Tibial nerve (tissue), 4 donors: ENCODE data around the gene CES1. TPM values are rescaled to one million over a fixed set of nuclear protein-coding genes. Genes with fewer than 3 reads are reported as not detected.
"Not testable (repeated sequence)": the region's sequence is repeated elsewhere in the genome, so short reads cannot be mapped to it uniquely, and the experiment has no call there.

ENCODE experiments used
- DNase-seq, 2 donors: peaks; one replicate each; pipeline ENCODE4 v3.0.0-alpha.2; 2019; ENCODE audit warnings: low spot score in 2 of 2
- H3K27ac ChIP-seq, 4 donors: fragments of 200-600 bp; sonication (generic) in 3 of 4; one replicate each; pipeline ENCODE4 v1.5.1; 2017 to 2019; ENCODE audit warnings: mild to moderate bottlenecking in 1 of 4
- H3K27me3 ChIP-seq, 2 donors: fragments of 200-600 bp; sonication (generic) in 1 of 2; one replicate each; pipeline versions ENCODE4 v1.5.1 to v1.6.0; 2017 to 2019
- H3K36me3 ChIP-seq, 3 donors: fragments of 200-600 bp; sonication (generic); one replicate each; pipeline ENCODE4 v1.5.1; 2018 to 2019
- H3K4me1 ChIP-seq, 4 donors: fragments of 200-600 bp; sonication (generic) in 3 of 4; one replicate each; pipeline ENCODE4 v1.5.1; 2017 to 2019
- H3K4me3 ChIP-seq, 4 donors: fragments of 200-600 bp; sonication (generic) in 3 of 4; one replicate each; pipeline ENCODE4 v1.5.1; 2017 to 2019; ENCODE audit warnings: mild to moderate bottlenecking in 1 of 4, moderate library complexity in 1 of 4
- H3K9me3 ChIP-seq, 4 donors: fragments of 200-600 bp; sonication (generic) in 3 of 4; one replicate each; pipeline ENCODE4 v1.5.1; 2017 to 2019
- EP300 ChIP-seq, 2 donors: sonication (generic); formaldehyde crosslinking; IDR thresholded peaks; one replicate each; pipeline ENCODE4 v1.6.1; 2017; ENCODE audit warnings: antibody characterized with exemption in 2 of 2, mild to moderate bottlenecking in 1 of 2
- POLR2A ChIP-seq, 2 donors: fragments of 450-650 bp; IDR thresholded peaks; one replicate each; pipeline ENCODE4 v1.6.1; 2017; ENCODE audit warnings: antibody characterized with exemption in 2 of 2, mild to moderate bottlenecking in 2 of 2, moderate library complexity in 2 of 2
- WGBS, 2 donors: methylation state at CpG; one replicate each; pipeline ENCODE4 v1.1.5; 2018; 5-methylcytosine and 5-hydroxymethylcytosine counted together
- total RNA-seq, 4 donors: library from RNA; depleted of rRNA; stranded (reverse); fragments of >200 nt; gene quantifications; one replicate each; pipeline ENCODE4 v1.1.0, GENCODE V29; 2016
- TF ChIP-seq, protein P1 (sequence below), 5 experiments: fragments of 200-600 bp in 3 of 5; fragments of 450-650 bp in 2 of 5; sonication (generic) in 3 of 5; IDR thresholded peaks; one replicate each; pipeline ENCODE4 v1.5.1; 2016 to 2019; ENCODE audit warnings: antibody characterized with exemption in 5 of 5, mild to moderate bottlenecking in 3 of 5, moderate library complexity in 2 of 5

The CES1 gene
- total RNA-seq, 4 donors from 2014 or later: 18.8 to 54.5 (median 37.3) TPM

- no peaks in the 10 kb centered on the region for H3K9me3 ChIP-seq
- DNase-seq: no peak
Measured at GRCh38 chr16:55871411-55872038, 38.6 kb upstream of the CES1 start.

DNA sequence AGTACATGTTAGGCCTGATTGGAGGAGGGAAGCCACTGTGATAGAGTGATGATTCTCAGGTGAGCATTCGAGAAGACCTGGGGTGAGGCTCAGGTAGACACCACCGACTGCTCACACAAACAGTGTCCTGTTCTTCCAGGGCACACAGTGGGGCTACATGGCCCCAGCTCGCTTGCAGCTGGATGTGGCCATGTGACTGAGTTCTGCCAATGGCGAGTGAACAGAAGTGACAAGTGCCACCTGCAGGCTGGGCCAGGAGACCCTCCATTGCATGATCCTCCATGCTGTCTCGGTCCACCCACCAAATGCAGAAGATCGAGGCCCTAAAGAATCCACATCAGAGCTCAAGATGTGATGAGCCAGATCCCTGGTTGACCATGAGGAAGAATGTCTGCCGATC lies 36.1 kb upstream of the CES1 start:
- TF ChIP-seq POLR2A (IDR thresholded peaks at IDR 0.05): no peak
- no peak overlapping the region for H3K27ac ChIP-seq
- 81 to 94% methylated on average over 3 to 7 of the region's 7 CpGs for WGBS, 2 donors
- no peaks in the 10 kb centered on the region for H3K4me1 ChIP-seq
- H3K36me3 ChIP-seq: no peaks in the 10 kb centered on the region
- H3K4me3 ChIP-seq: no peak overlapping the region
- no peaks in the 10 kb centered on the region for H3K9me3 ChIP-seq
- no peak for DNase-seq
- H3K27me3 ChIP-seq: no peaks in the 10 kb centered on the region

More at GRCh38 chr16:55871411-55872038, 38.6 kb upstream of the CES1 start:
- TF ChIP-seq EP300 (IDR thresholded peaks at IDR 0.05): no peak
- no peak for TF ChIP-seq POLR2A (IDR thresholded peaks at IDR 0.05)
- TF ChIP-seq, protein P1, sequence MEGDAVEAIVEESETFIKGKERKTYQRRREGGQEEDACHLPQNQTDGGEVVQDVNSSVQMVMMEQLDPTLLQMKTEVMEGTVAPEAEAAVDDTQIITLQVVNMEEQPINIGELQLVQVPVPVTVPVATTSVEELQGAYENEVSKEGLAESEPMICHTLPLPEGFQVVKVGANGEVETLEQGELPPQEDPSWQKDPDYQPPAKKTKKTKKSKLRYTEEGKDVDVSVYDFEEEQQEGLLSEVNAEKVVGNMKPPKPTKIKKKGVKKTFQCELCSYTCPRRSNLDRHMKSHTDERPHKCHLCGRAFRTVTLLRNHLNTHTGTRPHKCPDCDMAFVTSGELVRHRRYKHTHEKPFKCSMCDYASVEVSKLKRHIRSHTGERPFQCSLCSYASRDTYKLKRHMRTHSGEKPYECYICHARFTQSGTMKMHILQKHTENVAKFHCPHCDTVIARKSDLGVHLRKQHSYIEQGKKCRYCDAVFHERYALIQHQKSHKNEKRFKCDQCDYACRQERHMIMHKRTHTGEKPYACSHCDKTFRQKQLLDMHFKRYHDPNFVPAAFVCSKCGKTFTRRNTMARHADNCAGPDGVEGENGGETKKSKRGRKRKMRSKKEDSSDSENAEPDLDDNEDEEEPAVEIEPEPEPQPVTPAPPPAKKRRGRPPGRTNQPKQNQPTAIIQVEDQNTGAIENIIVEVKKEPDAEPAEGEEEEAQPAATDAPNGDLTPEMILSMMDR (IDR thresholded peaks at IDR 0.05): no peak
- Histone ChIP-seq H3K36me3 (no peaks in the 10 kb centered on the region), H3K27ac (no peak overlapping the region), H3K27me3 (peaks cover 0 to 4% of the 10 kb centered on the region in 2 donors), H3K4me1 (no peaks in the 10 kb centered on the region), H3K4me3 (no peak overlapping the region)
- 82 to 84% methylated on average over 10 of the region's 10 CpGs for WGBS, 2 donors

DNA sequence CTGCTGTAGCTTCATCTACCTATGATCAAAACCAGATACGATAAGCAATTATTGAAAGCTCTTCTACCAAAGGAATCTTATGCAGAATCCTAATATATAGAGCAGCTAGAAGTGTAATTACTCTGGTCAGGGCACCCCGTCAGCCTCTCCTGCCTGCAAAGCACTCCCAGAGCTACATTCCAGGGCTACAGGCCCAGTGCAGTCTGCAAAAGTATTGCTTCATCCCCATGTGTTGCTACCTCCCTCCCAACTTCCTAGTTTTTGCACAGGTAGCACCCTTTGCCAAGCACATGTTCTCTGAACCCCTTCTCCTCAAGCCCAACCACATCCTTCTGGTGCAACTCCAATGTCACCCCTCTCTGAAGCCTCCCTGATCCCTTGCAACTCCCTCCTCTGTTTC lies 35.2 kb upstream of the CES1 start:
- Histone ChIP-seq H3K36me3 (no peaks in the 10 kb centered on the region), H3K9me3 (no peaks in the 10 kb centered on the region), H3K27ac (no peak overlapping the region), H3K27me3 (no peaks in the 10 kb centered on the region), H3K4me1 (no peaks in the 10 kb centered on the region), H3K4me3 (no peak overlapping the region)
- no peak for DNase-seq
- no peak for TF ChIP-seq EP300 (IDR thresholded peaks at IDR 0.05)
- TF ChIP-seq, protein P1 (IDR thresholded peaks at IDR 0.05): no peak
- TF ChIP-seq POLR2A (IDR thresholded peaks at IDR 0.05): no peak
- WGBS, 2 donors: 85% methylated on average over 2 of the region's 2 CpGs

GRCh38 chr16:55861288-55861687 lies 28.4 kb upstream of the CES1 start:
- H3K9me3 ChIP-seq: no peaks in the 10 kb centered on the region
- DNase-seq: no peak
- H3K4me1 ChIP-seq: no peaks in the 10 kb centered on the region
- H3K36me3 ChIP-seq: no peaks in the 10 kb centered on the region
- no peak overlapping the region for H3K4me3 ChIP-seq
- WGBS, 2 donors: 85 to 86% methylated on average over 4 of the region's 4 CpGs
- TF ChIP-seq, protein P1 (IDR thresholded peaks at IDR 0.05): no peak
- TF ChIP-seq POLR2A (IDR thresholded peaks at IDR 0.05): no peak
- no peak for TF ChIP-seq EP300 (IDR thresholded peaks at IDR 0.05)
- no peak overlapping the region for H3K27ac ChIP-seq
- no peaks in the 10 kb centered on the region for H3K27me3 ChIP-seq

DNA sequence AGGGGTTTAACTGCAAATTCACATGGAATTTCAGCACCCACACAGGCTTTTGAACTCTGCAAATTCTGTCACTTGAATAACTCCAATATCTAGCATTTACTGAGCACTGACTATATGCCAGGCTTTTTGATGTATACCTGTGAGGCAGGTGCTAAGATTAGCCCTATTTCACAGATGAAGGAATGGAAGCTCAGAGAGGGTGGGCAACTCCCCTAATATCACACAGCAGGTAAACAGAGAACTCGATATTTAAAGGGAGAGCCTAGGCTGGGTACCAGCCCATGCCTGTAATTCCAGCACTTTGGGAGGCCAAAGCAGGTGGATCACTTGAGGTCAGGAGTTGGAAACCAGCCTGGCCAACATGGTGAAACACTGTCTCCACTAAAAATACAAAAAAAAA lies 24.8 kb upstream of the CES1 start:
- not testable (repeated sequence) for H3K9me3 ChIP-seq, H3K4me1 ChIP-seq, H3K27me3 ChIP-seq, H3K36me3 ChIP-seq, DNase-seq, H3K4me3 ChIP-seq, H3K27ac ChIP-seq
- WGBS, 2 donors: 85 to 87% methylated on average over 1 of the region's 1 CpG

DNA sequence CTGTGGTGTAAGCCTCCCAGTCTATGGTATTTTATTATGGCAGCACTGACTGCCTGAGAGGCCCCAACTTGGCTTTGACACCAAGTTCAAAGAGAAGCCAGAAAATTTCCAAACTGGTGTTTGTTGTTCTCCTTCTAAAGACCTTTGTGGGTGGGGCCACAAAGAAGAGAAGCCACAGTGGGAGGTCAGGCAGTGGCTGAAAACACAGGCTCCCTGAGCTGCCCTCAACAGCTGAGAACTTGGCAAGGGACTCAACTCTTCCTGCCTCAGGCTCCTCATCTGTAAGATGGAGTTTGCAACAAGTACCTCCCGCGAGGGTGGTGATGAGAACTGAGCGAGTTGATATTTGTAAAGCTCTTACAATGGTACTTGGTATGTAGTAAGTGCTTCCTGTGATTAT lies 24.1 kb upstream of the CES1 start:
- H3K4me1 ChIP-seq: no peaks in the 10 kb centered on the region
- TF ChIP-seq POLR2A (IDR thresholded peaks at IDR 0.05): no peak
- TF ChIP-seq, protein P1 (IDR thresholded peaks at IDR 0.05): no peak
- TF ChIP-seq EP300 (IDR thresholded peaks at IDR 0.05): no peak
- 80 to 83% methylated on average over 3 of the region's 3 CpGs for WGBS, 2 donors
- no peaks in the 10 kb centered on the region for H3K9me3 ChIP-seq
- H3K27ac ChIP-seq: no peak overlapping the region
- H3K36me3 ChIP-seq: no peaks in the 10 kb centered on the region
- DNase-seq: no peak
- H3K4me3 ChIP-seq: no peak overlapping the region
- H3K27me3 ChIP-seq: no peaks in the 10 kb centered on the region
